WERI-Rb-1 (cell line): ENCODE results near the gene UBC.
"Not testable (repeated sequence)": the region's sequence is repeated elsewhere in the genome, so short reads cannot be mapped to it uniquely, and the experiment has no call there.

Source experiments
- DNase-seq: peaks from one replicate; pipeline ENCODE4 v3.0.0-alpha.2; 2020
- H3K27ac ChIP-seq: fragments of 250-450 bp; sonication (Bioruptor Pico); 2 replicates; pipeline ENCODE4 v1.5.1; 2020; ENCODE audit warnings: mild to moderate bottlenecking, moderate library complexity
- H3K27me3 ChIP-seq: fragments of 250-450 bp; sonication (Bioruptor Pico); 2 replicates; pipeline ENCODE4 v1.5.1; 2021; ENCODE audit warnings: mild to moderate bottlenecking, low read depth, moderate library complexity; ENCODE audit not compliant: insufficient read depth, severe bottlenecking
- H3K36me3 ChIP-seq: fragments of 250-450 bp; sonication (Bioruptor Pico); 2 replicates; pipeline ENCODE4 v1.5.1; 2020; ENCODE audit warnings: mild to moderate bottlenecking, moderate library complexity
- H3K4me3 ChIP-seq: 2 replicates; pipeline ENCODE4 v1.5.1; 2011; ENCODE audit warnings: low read depth, mild to moderate bottlenecking, control low read depth, low read length
- H3K9me3 ChIP-seq: fragments of 250-450 bp; sonication (Bioruptor Pico); 2 replicates; pipeline ENCODE4 v1.5.1; 2021; ENCODE audit warnings: mild to moderate bottlenecking, moderate library complexity; ENCODE audit not compliant: severe bottlenecking
- TF ChIP-seq, protein P1 (sequence below): IDR thresholded peaks from 2 replicates; pipeline ENCODE4 v1.5.1; 2011; ENCODE audit warnings: low read depth, mild to moderate bottlenecking, control low read depth, inconsistent platforms, low read length

The UBC gene

GRCh38 chr12:124940143-124940392, 25.6 kb upstream of the UBC start:
- DNase-seq, result no peak
- Histone ChIP-seq H3K36me3 (no peaks in the 10 kb centered on the region), H3K9me3 (no peaks in the 10 kb centered on the region), H3K27ac (peak overlapping the region; percentile 99), H3K4me3 (peak overlapping the region; percentile 60), H3K27me3 (no peaks in the 10 kb centered on the region)
- TF ChIP-seq, protein P1, sequence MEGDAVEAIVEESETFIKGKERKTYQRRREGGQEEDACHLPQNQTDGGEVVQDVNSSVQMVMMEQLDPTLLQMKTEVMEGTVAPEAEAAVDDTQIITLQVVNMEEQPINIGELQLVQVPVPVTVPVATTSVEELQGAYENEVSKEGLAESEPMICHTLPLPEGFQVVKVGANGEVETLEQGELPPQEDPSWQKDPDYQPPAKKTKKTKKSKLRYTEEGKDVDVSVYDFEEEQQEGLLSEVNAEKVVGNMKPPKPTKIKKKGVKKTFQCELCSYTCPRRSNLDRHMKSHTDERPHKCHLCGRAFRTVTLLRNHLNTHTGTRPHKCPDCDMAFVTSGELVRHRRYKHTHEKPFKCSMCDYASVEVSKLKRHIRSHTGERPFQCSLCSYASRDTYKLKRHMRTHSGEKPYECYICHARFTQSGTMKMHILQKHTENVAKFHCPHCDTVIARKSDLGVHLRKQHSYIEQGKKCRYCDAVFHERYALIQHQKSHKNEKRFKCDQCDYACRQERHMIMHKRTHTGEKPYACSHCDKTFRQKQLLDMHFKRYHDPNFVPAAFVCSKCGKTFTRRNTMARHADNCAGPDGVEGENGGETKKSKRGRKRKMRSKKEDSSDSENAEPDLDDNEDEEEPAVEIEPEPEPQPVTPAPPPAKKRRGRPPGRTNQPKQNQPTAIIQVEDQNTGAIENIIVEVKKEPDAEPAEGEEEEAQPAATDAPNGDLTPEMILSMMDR, result no peak

DNA sequence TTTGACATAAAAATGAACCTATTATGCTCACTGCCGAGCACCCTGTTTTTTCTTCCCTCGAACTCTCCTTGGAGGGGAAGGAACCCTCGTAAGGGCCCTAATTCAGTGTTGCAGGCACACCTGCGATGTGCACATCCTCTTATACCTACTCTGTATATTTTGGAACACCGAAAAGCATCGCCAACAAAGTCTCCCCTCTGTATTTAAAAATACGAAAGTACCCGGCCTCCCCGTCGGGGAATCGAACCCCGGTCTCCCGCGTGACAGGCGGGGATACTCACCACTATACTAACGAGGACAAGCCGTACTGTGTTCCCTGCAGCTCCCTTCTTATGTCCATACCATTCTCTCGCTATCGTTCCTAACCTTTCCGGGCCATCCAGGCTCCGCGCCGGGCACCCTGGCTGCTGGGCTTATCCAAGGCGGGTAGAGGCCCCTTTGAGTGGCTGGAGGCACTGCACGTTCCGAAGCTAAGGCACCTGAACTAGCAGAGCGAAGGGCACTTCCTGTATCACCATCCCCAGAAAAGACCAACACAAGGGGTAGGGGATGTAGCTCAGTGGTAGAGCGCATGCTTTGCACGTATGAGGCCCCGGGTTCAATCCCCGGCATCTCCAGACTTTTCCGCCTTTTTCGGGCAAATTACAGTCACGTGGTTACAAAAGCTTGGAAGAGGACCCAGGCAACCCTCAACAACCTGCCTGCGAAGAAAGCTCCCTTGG, 25.1 kb upstream of the UBC start:
- Histone ChIP-seq H3K4me3 (peak overlapping the region; percentile 60), H3K36me3 (no peaks in the 10 kb centered on the region), H3K27me3 (no peaks in the 10 kb centered on the region), H3K9me3 (no peaks in the 10 kb centered on the region), H3K27ac (peak overlapping the region; percentile 99)
- TF ChIP-seq, protein P1, result no peak
- peak; percentile 91 for DNase-seq

DNA sequence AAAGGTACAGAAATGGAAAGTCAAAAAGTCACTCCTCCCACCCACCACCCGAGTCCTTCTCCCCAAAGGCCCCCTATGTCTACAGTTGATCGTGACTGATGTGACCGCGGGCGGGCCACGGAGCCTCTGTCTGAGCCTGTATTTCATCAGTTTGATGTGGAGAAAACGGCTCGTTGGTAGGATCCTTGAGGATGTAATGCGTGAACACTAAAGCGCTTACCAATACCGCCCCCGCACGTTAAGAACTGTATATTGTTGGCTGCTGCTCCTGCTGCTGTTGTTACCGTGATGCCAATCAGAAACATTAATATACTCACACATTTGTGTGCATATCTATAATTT, 24.6 kb upstream of the UBC start:
- Histone ChIP-seq H3K4me3 (peak overlapping the region; percentile 60), H3K36me3 (no peaks in the 10 kb centered on the region), H3K27ac (peak overlapping the region; percentile 99), H3K9me3 (no peaks in the 10 kb centered on the region), H3K27me3 (no peaks in the 10 kb centered on the region)
- peak; percentile 83 for DNase-seq
- TF ChIP-seq, protein P1, result peak; percentile 54

DNA sequence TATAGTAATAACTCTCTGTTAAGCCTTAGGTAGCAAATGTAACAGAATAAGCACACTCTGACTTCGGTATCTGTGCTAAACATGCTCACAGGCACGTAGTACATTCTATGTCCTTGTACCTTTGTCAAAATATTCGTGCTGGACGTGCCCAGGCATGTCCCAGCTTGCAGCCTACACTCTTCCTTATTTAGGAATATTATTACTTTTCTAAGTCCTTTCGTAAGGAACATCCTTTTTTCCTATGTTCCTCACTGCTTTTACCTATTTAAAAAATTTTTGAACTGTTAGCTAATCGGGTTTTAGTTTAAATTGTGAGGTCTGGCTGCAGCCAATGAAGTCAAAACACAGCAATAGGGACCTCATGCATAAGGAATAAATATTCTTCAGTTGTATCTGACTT, 24.1 kb upstream of the UBC start:
- Histone ChIP-seq H3K9me3 (no peaks in the 10 kb centered on the region), H3K27ac (peak overlapping the region; percentile 99), H3K4me3 (peak overlapping the region; percentile 60), H3K27me3 (no peaks in the 10 kb centered on the region), H3K36me3 (no peaks in the 10 kb centered on the region)
- TF ChIP-seq, protein P1, result no peak
- peak; percentile 37 for DNase-seq

- TF ChIP-seq, protein P1, result no peak
Observed at GRCh38 chr12:124938108-124938507, 23.7 kb upstream of the UBC start.

DNA sequence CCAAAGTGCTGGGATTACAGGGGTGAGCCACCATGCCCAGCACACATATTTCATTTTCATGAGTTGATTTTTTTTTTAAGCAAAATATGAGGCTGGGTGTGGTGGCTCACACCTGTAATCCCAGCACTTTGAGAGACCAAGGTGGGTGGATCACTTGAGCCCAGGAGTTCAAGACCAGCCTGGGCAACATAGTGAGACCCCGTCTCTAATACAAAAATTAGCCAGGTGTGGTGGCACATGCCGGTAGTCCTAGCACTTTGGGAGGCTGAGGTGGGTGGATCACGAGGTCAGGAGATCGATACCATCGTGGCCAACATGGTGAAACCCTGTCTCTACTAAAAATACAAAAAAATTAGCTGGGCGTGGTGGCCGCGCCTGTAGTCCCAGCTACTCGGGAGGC, 17.1 kb upstream of the UBC start:
- not testable (repeated sequence) for H3K9me3 ChIP-seq, H3K27ac ChIP-seq, H3K36me3 ChIP-seq, H3K4me3 ChIP-seq, DNase-seq, H3K27me3 ChIP-seq

More at GRCh38 chr12:124938108-124938507, 23.7 kb upstream of the UBC start:
- H3K4me3 ChIP-seq, result peak overlapping the region; percentile 60
- no peaks in the 10 kb centered on the region for H3K36me3 ChIP-seq
- no peak for DNase-seq
- peak overlapping the region; percentile 99 for H3K27ac ChIP-seq
- no peaks in the 10 kb centered on the region for H3K27me3 ChIP-seq
- H3K9me3 ChIP-seq, result no peaks in the 10 kb centered on the region
